ENCODE measurements around the gene SPOCD1. TPM values are rescaled to one million over a fixed set of nuclear protein-coding genes. Genes with fewer than 3 reads are reported as not detected.
"Not testable (repeated sequence)": the region's sequence is repeated elsewhere in the genome, so short reads cannot be mapped to it uniquely, and the experiment has no call there.

Gene SPOCD1
- total RNA-seq, 1 donor from 2014 or later: 4.1 TPM

DNA sequence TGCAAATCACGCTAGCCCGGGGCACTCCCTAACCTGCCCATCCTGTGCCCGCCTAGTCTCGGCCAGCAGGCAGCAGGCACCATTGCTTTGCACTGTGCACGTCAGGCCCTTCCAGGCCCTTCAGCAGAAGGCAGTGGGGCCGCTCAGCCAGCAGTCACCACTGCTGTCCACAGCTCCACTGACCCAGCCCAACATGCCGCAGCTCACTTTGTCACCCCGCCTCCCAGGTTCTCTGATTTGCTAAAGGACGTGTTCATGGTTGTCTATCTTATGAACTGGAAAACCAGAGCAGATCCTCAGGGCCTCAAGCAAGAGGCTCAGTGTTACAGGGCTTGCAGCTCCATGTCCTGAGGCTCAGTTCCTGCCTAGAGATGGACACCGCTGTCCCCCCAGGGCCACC, 14.2 kb upstream of the SPOCD1 start:
- peak; percentile 42 for DNase-seq (ENCODE audit: low spot score)

DNA sequence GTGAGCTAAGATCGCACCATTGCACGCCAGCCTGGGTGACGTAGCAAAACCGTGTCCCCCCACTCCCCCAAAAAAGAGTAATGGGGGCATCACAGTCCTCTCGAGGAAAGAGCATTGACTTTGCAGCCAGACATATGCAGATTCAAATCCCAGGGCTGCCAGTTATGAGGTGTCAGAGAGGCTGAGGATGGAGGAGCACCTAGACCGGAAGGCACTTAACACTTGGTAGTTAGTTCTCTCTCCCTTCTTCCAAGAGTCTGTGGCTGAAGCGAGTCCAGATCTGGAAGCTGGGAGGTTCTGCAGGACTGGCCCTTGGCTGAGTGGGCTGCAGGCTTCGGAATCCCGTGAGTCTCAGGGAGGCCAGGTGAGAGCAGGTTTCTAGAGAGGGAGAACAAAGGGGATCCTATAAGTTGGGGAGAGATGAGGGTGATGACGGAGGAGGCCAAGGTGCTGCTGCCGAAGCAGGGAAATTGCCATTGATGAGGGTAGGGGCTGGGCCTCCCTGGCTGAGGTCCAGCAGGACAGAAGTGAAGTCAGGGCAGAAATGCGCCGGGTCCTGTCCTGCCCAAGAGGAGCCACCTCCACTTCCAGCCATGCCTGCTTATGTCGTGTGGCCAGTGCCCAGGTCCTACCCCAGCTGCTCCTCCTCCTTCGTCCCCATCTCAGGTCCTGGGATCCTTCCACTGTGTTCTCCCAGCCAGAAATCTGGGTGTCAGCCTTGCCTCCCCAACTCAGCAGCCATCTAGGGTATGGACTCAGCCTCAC, 13.3 kb upstream of the SPOCD1 start:
- DNase-seq (ENCODE audit: low spot score): no peak

DNA sequence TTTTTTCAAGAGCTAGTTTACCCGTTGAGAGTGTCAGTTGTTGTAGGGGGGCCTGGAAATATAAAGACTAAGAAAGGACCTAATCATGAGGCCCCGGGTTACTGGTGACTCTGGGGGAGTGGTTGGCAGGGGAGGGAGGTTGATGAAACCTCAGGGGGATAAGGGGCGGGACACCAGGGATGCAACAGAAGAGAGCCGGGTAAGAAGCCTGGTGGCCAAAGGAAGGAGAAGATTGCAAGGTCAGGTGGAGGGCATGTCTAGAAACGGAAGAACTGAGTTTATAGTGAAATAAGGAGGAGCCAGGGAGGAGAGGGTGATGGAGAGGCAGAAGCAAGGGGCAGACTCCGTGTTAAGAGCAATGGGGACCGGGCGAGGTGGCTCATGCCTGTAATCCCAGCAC, 12.5 kb upstream of the SPOCD1 start:
- no peak for DNase-seq (ENCODE audit: low spot score)

DNA sequence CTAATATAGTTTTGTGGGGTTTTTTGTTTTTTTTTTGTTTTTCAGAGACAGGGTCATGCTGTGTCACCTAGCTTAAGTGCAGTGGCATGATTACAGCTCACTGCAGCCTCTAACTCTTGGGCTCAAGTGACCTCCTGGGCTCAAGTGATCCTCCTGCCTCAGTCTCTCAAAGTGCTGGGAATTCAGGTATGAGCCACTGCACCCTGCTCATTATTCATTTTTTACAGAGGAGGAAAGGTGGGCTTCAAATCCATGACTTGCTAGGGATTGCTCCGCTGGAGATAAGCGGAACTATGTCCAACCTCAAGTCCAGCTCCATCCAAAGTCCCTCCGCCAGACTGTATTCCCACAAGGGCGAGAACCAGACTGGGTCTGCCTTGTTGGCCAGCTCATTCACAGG, 8.0 kb upstream of the SPOCD1 start:
- no peak for DNase-seq (ENCODE audit: low spot score)

DNA sequence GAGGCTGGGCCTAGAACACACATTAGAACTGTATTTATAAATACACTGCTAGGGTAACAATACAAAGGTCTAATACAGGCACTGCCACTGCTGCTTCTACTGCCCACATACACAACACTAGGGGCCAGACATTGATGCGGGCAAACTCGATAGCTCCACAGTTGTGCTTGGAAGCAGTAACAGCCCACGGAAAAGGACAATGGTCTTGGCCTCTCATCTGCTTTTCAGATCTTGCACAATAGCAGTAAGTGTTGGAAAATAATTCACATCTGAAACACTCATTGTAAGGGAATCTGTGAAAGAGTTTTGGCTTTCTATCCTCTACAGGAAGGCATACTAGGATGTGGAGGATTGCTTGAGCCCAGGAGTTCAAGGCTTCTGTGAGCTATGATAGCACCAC, 6.9 kb upstream of the SPOCD1 start:
- no peak for DNase-seq (ENCODE audit: low spot score)

DNA sequence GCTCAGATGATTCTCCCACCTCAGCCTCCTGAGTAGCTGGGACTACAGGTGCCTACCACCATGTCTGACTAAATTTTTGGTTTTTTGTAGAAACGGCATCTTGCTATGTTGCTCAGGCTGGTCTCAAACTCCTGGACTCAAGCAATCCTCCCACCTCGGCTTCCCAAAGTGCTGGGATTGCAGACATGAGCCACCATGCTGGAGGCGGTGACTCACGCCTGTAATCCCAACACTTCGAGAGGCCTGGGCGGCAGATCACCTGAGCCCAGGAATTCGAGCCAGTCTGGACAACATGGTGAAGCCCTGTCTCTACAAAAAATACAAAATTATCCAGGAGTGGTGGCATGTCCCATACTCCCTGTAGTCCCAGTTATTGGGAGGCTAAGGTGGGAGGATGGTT, 4.4 kb upstream of the SPOCD1 start:
- DNase-seq (ENCODE audit: low spot score): not testable (repeated sequence)

DNA sequence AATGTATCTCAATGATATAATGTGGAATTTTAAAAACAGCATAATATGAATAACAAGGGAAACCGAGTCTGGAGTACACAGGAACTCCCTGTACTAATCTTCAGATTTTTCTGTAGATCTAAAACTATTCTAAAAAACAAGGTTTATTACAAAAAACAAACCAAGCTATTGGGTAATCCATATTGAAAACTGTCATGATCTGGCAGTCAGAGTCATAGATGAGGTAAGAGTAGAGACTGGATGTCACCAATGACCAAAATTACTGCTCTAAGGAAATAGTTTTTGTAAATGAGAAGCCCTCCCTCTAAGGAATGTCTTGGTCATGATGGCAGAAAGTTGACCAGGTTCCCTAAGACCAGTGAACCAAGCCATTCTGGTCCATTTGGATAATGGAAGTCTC, 2.4 kb upstream of the SPOCD1 start:
- no peak for DNase-seq (ENCODE audit: low spot score)

DNA sequence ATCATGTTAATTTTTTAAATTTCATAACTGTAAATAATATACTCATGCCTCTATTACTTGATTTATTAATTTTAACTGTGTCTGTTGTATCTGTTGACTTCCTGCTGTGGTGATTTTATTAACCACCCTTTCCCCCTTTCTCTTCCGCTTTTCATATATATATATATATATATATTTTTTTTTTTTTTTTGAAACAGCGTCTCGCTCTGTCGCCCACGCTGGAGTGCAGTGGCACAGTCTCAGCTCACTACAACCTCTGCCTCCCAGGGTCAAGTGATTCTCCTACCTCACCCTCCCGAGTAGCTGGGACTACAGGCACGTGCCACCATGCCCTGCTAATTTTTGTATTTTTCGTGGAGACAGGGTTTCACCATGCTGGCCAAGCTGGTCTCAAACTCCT, 1.1 kb upstream of the SPOCD1 start:
- not testable (repeated sequence) for DNase-seq (ENCODE audit: low spot score)

DNA sequence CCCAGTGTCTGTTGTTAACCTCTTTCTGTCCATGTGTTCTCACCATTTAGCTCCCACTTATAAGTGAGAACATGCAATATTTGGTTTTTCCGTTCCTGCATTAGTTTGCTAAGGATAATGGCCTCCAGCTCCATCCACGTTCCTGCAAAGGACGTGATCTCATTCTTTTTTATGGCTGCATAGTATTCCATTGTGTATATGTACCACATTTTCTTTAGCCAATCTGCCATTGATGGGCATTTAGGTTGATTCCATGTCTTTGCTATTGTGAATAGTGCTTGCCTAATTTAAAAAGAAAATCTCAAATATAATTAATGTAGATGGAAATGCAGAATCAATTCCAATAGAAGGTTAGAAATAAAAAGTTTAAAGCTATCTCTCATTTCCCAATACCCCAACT, 679 bp upstream of the SPOCD1 start:
- DNase-seq (ENCODE audit: low spot score): not testable (repeated sequence)

DNA sequence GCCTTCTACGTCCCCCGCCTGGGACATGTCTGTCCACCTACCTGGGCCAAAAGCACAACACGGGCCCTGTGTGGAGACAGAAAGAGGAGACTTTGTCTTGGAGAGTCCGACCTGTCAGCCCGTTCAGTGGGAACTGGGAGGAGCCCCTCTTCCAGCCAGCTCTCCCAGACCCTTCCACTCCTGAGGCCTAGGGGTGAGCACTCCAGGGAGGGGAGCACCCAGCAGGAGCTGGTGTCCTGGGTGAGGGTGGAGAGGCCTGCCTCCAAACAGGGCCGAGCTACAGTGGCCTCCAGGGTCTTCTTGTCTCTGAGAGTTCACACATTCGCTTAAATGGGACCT, 546 bp downstream of the SPOCD1 start:
- no peak for DNase-seq (ENCODE audit: low spot score)

DNA sequence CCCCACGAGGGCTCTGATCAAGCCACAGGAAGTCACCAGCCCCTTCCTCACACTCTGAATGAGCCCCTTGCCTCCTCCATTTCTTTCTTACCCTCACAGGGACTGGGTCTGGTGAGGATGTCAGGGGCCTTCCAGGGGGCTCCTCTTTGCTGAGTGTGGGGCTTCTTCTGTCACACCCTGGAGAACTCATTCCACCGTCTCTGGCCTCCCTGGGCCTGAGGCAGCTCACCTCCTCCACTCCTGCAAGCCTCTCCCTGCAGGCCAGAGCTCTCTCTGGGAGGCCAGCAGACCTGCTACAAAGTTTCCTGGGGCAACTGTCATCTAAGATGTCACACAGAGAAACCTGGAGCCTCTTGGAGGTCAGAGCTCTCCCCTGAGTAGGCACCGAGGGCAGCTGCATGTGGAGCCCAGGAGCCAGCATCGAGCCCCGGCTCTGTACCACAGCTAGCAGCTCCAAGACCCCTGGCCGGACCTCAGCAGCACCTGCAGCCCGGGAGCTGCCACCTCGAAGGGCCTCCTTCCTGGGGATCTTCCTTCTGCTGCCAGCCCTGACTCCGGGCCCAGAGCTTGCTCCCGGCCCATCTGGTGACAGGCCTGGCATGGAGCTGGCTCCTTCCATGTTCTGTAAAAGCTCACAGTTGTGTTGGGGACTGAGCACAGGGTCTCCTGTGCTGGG, 1.1 kb downstream of the SPOCD1 start:
- DNase-seq (ENCODE audit: low spot score): no peak

DNA sequence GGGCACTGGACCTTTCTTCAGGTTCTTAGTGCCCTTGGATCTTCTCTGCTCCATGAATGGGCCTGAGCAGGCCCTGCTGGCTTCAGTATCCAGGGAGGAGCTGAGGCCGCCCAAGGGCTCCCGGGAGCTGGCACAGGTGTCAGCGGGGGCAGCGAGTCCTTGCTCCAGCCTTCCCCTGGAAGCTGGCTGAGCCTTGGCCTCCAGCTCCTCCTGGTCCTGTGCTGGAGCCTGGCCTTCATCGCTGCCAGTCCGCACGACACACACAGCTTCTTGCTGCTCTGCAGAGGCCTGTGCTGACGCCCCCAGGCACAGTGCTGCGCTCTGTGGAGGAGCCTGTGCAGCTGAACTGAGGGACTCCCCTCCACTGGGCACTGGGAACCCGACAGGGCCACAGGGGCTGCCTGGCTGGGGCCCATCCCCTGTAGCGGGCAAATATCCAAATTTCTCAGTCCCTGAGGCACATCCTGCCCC, 1.7 kb downstream of the SPOCD1 start:
- no peak for DNase-seq (ENCODE audit: low spot score)

DNA sequence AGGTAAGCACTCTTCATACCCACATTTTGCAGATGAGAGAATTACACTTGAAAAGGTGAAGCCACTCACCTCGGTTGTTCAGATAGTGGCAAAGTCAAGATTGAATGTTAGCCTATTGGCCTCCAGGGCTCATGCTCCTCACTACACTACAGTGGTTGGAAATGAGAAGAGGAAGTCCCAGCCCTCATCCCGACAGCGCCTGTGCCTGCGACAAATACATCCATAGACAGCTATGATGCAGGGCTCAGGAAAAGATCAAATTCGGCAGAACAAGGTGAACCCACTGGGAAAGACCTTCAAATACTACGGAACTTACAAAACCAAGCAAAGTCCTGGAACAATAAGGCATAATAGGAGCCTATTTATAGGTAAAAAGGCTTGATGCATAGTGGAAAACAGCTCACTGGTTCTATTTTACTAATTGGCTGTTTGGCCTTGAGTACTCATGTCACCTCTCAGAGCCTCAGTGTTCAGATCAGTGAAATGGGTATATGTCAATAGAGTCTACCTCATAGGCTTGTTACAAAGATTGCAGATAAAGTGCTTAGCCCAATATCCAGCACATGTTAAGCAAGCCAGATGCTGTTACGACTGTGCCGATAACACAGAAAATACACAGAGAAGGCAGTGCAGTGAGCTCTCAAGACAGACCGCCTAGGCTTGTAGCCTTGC, 3.5 kb downstream of the SPOCD1 start:
- DNase-seq (ENCODE audit: low spot score): no peak

DNA sequence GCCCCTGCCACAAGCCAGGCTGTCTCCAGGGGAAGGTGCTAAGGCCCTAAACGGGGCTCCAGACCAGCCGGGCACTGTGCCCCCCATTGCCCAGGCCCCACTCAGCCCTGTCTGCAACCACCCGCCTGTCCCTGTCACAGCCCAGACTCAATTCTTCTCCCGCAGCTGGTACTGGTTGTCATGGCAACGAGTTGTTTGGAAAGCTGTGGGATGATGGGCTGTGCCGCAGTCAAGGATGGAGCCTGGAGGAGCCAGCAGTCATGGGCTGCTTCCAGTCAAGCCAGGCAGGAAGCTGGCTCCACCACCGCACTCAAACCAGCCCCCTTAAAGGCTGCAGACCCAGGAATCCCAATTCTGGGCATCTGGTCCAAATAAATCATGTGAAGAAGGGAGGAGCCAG, 4.2 kb downstream of the SPOCD1 start:
- DNase-seq (ENCODE audit: low spot score): peak; percentile 66

DNA sequence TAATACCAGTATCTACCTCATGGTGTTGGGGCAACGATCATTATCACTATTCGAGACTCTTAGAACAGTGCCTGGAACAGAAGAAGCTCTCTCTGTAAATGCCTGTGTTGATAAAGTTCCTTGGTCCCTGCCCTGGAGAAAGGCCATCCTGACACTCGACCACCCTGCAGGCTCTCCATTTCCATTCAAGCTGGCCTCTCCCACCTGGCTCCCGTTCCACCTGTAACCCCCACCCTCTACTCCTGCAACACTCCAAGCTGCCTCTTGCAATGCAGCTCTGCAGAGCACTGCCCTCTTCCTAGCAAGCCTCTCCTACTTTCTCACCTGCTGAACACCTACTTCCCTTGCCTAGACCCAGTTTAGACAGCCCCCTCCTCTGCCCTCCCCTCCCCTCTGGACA, 6.1 kb downstream of the SPOCD1 start:
- no peak for DNase-seq (ENCODE audit: low spot score)

DNA sequence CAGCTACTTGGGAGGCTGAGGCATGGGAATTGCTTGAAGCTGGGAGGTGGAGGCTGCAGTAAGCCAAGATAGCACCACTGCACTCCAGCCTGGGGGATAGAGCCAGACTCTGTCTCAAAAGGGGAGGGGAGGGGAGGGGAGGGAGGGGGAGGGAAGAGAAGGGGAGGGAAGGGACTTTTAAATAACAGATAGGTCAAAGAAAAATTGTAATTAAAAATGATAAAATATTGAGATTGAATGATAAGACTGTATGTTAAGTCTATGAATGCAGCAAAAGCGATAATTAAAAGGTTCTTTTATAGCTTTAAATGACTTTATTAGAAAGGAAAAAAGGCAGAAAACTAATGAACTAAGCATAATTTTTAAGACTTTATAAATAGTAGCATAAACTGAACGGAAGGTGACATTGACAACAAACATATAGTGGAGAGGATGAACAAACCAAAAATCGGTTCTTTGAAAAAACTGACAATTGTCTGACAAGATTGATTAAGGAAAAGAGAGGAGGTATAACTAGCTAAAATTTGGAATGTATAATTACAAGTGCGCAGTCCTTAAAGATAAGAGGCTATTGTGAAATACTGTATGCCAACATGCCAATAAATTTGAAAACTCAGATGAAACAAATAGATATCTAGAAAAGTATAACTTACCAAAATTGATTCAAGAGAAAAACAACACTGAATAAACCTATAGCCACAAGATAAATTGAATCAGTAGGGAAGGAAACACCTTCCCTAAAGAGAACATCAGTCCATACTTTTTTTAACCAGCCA, 8.4 kb downstream of the SPOCD1 start:
- DNase-seq (ENCODE audit: low spot score): no peak

DNA sequence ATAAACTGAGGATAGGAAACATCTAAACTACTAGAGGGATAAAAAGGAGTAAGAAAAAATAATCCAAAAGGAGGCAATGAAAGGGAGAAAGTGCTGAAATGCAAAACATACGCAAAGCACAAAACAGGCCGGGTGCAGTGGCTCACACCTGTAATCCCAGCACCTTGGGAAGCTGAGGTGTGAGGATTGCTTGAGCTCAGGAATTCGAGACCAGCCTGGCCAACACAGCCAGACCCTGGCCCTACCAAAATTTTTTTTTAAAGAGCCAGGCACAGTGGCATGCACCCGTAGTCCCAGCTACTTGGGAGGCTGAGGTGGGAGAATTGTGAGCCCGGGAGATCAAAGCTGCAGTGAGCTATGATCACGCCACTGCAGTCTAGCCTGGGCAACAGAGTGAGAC, 10.5 kb downstream of the SPOCD1 start:
- DNase-seq (ENCODE audit: low spot score): no peak

DNA sequence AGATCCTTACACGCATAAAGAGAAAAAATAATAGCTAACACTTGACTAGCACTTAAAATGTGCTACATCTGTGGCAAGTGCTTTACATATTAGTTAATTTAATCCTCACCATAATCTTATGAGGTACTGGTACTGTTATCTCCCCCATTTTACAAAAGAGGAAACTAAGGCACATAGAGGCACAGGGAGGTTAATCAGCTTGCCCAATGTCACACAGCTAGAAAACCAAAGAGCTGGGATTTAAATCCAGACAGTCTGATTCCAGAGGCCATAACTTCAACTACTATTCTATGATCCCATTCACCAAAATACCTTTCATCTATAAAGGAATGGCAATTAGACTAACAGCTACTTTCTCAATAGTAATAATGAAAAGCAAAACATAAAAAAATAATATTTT, 11.7 kb downstream of the SPOCD1 start:
- DNase-seq (ENCODE audit: low spot score): no peak

DNA sequence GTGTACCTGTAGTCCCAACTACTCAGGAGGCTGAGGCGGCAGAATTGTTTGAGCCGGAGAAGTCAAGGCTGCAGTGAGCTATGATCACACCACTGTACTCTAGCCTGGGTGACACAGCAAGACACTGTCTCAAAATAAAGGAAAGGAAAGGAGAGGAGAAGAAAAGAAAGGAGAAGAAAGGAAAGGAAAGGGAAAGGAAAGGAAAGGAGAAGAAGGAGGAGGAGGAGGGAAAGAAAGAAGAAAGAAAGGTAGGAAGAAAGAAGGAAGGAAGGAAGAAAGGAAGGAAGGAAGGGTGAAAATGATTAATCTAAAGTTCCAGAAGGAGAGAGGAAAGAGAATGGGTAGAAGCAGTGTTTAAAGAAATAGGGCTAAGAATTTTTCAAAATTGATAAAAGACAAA, 12.2 kb downstream of the SPOCD1 start:
- no peak for DNase-seq (ENCODE audit: low spot score)

DNA sequence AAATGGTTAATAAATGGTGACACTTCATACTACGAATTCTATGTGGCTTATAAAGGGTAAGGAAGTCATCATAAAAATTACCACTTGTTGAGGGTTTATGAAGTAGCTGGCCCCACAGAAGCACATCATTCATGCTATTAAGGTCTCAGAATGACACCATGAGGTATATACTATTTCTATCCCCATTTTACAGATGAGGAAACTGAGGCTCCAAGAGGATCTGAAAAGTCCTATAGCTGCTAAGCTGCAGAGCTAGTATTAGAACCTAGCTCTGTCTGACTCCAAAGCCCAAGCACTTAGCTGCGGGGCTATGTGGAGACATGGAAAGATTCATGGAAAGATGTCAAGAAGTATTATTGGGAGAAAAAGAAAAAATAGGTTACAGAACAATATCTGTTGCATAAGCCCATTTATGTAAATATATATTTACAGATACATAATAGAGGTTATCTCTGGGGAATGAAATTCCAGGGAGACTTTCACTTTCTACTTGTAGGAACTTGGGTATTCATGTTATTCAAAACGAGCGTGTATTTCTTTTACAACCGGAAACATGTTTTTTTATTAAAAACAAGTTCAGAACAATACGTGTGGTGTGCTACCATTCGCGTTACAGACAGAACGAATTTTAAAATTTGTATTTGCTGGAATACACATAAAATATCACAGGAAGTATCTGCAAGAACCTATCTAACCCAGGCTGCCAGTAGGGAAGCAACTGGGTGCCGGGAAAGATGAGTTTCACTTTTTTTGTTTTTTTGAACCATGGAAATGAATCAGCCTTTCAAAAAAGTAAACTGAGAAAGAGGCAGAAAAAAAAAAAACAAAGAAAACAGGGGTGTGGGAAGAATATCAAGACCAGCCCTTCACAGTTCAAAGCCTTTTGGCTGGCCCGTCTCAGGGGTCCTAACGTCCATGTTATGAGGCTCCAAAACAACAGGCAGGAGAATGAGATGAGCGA, 13.4 kb downstream of the SPOCD1 start:
- no peak for DNase-seq (ENCODE audit: low spot score)

DNA sequence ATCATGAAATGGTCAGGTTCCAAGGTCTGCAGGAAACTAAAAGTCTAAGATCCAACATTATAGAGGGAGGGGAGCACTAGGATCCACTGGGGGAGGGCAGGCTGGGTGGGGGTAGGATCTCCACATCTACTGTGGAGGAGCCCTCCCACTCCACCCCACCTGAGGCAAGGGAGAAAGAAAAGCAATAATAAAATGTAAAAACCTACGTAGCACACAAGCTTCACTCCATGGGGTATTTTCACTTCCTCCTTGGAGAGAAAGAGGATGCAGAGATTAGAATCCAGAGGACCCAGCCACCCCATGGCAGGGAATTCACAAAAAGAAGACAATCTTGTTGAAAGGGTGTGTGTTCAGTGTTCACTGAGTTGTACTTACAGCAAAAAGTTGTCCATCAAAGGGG, 14.4 kb downstream of the SPOCD1 start:
- no peak for DNase-seq (ENCODE audit: low spot score)

Measured in umbilical cord (tissue), 2 donors.